GM18951 (cell line): ENCODE data around the gene PAX2.

Source experiments
- POLR2A ChIP-seq: IDR thresholded peaks from 4 replicates; pipeline ENCODE4 v1.6.1; 2011; ENCODE audit warnings: mild to moderate bottlenecking; ENCODE audit not compliant: insufficient read length, insufficient read depth; ENCODE audit errors: extremely low read depth
- in situ Hi-C: fragments of 300-500 bp; cut with MboI; formaldehyde crosslinking; loops from one replicate; pipeline ENCODE4 v1.12.0; 2022; ENCODE audit warnings: low sequenced_read_pairs, mixed read lengths, inconsistent platforms; ENCODE audit not compliant: unreplicated experiment

PAX2 gene

DNA sequence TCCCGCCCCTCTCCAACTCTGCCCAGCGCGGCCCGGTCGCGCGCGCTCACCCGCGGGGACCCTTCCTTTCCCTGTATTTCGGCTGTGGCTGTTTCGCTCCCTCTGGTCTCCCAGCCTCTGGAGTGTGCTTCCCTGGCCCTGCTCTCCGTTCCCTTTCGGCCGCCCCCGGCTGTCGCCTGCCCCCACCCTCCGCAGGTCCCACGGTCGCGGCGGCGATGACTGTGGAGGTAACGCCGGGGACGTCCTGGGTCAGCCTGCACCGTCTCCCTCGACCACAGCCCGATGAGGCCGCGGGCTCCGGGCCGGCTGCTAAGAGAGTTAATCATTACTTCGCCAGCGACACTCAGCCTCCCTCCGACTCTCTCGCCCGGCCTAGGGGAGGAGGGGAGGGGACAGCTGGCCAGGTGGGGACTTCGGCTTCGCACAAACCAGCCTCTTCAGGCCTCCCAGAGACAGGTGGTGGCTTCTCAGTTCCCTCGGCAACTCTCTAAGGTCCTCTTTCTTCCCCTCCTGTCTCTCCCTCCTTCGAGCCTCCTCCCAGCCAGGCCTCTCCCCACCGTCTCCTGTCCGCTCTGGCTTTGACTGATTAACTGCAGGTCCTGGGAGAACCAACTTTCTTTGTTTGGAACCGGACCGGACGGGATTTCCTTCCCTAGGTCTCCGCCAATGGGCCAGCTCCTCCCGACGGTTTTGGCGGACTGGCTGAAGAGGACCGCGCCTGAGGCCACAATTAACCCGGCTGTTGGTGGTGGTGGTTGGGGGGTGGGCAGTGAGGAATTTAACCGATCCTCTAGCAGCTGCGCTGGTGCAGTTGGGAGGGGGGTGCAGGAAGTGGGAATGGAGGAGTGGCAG, 5.6 kb upstream of the PAX2 start:
- in situ Hi-C loops, result no loop called here
- TF ChIP-seq POLR2A, result no peak

DNA sequence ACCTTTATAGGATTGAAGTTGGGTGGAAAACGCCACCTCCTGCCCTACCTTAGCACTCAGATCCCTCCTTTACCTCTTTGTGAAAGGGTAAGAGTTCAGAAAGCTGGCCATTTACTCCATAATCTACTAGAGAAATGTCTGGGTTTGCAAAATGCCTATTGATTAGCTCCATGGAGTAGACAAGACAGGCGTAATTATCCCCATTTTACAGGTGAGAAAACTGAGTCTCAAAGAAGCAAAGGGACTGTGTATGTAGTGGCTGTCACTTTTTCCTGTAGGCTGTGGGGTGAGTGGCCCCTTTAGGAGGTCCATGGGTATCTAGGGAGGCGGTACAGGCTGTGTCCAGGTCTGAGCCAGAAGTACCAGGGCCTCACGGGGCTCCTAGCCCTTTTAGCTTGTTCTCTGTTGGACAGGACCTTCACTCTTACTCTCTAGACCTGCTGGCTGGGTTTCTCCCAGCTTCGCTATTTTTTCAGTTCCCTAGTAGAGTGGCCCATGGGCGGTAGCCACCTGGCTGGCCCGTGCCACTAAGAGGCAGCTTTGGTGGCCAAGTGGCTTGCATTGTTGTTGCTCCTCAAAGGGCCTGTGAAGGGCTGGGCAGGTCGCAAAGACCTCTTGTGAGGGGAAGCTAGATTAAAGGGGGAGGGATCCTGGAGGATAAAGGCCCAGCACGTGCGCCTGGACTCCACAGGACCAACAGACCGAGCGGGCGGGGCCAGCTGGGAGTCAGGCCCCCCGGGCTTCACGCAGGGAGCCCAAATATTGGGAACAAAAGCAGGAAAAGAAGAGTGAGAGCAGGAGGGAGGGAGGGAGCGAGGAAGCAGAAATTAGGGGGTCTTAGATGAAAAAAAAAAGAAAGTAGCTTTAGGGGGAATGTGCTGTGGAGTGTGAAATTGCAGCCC, 4.7 kb upstream of the PAX2 start:
- in situ Hi-C loops, result no loop called here
- no peak for TF ChIP-seq POLR2A

DNA sequence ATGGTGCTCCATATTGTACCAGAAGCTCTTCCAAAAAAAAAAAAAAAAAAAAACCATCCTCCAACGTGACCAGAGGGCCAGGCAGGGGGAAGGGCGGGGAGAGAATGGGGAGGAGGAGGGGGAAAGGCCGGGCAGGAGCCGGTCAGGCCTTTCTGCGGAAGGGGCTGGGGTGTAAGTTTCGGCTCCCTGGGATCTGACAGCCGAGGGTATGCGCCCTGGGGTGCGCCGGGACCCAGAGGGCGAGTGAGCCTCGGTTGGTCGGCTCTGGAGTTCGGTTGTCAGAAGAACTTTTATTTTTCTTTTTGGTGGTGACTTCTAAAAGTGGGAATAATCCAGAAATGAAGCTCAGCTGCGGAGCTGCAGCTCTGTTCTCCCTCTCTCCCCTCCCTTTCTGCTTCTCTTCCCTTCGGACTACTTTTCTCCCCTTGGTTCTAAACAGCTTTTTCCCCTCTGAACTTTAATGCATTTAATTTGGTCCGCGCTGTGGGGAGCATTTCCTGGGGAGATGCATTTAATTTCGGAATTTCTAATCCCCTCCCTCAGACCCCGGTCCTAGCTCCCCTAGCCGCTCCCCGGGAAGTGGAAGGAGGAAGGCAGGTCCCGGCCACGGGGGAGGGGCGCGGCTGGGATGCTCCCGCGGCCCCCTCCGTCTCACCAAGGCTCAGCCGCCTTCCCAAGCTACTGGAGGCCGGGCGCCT, 3.9 kb upstream of the PAX2 start:
- in situ Hi-C loops, result no loop called here
- no peak for TF ChIP-seq POLR2A

DNA sequence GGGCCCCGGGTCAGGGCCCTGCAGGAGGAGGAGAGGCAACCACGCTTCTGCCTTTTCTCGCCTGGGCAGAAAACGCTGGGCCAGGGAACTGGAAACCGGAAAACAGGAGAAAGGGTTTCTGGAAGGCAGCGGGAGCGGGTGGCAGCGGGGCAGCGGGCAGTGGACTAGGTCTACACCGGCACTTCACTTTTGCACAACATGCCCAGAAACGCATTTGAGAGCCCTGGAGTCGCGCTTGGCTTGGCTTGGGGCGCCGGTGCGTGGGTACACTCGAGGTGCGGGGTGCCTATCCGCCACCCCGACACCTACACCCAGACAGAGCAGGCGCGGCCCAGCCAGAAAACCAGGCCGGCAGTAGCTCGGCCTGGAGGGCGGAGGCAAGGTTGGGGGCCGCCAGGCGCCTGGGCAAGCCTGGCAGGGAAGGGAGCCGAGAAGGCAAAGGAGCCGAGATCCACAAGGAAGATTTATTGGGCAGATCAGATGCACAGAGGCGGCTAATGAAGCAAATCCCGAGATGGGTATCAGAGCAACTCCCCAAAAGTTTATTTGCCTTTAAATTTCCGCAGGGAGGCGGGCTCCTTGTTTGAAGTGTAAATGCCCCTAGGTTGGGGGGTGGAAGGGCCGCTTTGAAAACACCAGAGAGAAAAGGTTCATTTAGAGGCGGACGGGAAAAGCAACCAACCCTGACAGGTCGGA, 3.2 kb upstream of the PAX2 start:
- TF ChIP-seq POLR2A, result no peak
- in situ Hi-C loops, result no loop called here

DNA sequence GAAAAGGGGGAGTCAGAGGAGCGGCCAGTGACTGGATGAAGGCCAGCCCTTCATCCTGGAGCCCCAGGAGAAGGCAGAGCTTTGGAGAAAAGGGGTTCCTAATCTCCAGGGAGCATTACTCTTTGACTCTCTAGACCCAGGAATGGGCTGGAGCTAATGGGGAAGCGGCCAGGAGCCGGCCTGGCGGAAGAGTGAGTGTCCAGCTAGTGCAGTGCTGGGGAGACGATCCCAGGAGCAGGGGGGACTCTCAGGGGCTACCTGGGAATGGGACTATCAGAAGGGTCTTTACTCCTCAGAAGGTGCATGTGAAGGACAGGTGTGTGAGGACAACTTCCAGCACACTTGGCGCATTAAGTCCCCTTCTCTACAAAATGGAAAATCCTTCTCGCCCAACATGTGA, 2.4 kb upstream of the PAX2 start:
- TF ChIP-seq POLR2A, result no peak
- in situ Hi-C loops, result no loop called here

DNA sequence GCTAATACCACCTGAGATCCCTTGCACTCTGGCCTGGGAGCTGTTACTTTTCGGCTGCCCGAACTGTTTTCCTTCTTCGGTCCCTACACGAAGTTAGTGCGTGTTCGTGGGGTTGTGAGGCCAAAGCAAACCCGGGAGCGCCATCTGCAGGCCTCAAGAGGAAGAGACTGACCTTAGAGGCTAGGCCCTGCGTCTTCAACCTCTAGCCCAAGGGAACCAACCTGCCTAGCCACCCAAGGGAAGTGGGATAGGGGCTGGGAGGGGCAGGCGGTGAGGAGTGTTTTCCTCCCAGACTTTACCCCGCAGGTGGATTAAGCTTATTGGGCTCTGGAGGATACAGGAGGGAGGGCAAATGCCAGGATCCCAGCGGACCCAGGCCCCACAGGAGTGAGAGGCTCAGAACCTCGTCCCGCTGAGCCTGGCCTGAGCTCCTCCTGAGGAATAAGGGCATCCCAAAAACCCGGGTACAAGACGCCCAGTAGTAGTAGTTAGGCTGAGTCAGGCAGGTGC, 1.7 kb upstream of the PAX2 start:
- no peak for TF ChIP-seq POLR2A
- in situ Hi-C loops, result no loop called here

DNA sequence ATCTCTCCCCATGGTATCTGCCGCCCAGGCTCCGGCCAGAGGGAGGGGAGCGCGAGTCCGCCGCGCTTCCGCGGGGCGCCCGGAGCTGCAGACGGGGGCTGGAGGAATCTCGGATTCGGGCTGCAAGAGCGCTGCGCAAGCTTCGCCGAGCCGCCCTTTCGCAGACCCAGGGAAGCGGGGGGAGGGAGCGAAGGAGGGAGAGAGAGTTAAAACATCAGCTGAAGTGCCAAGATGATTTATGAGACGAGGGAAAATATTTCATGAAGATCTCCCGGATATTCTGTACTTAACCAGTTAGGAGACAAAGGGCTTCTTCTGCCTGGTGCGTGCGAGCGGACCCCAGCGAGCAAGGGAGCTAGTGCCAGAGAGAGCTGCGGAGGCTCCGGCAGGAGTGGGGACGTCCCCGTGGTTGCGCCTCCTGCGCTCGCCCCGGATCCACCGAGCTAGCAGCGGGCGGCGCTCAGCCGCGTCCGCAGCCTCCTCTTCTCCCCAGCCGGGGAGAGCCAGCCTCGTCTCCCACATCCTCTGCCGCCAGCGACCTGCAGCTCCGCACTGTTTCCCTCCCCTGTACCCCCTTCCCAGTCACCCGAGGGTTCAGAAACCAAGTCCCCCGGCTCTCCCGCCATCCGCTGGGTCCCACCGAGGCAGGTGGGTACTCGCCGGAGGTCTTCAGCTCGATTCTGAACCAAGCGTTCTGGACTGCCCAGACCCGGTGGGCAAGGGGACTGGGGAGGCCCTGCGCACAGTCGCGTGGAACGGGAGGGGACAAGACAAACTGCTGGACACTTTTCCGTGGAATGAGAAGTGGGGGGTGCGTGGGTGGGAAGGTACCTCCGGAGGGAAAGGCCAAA, 1.0 kb upstream of the PAX2 start:
- no peak for TF ChIP-seq POLR2A
- in situ Hi-C loops, result no loop called here

DNA sequence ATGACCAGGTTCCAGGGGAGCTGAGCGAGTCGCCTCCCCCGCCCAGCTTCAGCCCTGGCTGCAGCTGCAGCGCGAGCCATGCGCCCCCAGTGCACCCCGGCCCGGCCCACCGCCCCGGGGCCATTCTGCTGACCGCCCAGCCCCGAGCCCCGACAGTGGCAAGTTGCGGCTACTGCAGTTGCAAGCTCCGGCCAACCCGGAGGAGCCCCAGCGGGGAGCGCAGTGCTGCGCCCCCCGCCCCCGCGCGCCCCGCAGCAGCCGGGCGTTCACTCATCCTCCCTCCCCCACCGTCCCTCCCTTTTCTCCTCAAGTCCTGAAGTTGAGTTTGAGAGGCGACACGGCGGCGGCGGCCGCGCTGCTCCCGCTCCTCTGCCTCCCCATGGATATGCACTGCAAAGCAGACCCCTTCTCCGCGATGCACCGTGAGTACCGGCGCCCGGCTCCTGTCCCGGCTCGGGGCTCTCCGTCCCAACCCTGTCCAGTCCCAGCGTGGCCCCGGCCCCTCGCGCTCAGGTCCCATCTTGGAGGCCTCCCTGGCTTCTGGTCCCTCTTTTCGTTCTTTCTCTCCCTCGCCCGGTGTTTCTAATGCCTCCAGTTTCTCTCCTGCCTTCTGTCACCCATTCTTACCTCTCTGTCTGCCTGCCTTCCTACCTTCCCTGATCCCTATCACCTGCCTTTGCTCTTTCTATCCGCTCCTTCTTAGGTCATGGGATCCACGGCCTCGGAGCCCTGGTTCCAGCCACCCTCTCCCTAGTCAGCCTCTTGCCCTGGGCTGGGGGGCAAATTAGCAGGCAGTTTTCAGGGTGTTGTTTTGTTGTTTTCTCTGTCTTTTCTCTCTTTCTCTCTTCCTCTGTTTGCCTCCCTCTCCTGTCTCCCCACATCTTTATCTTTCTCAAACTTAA, 751 bp downstream of the PAX2 start:
- in situ Hi-C loops, result no loop called here

DNA sequence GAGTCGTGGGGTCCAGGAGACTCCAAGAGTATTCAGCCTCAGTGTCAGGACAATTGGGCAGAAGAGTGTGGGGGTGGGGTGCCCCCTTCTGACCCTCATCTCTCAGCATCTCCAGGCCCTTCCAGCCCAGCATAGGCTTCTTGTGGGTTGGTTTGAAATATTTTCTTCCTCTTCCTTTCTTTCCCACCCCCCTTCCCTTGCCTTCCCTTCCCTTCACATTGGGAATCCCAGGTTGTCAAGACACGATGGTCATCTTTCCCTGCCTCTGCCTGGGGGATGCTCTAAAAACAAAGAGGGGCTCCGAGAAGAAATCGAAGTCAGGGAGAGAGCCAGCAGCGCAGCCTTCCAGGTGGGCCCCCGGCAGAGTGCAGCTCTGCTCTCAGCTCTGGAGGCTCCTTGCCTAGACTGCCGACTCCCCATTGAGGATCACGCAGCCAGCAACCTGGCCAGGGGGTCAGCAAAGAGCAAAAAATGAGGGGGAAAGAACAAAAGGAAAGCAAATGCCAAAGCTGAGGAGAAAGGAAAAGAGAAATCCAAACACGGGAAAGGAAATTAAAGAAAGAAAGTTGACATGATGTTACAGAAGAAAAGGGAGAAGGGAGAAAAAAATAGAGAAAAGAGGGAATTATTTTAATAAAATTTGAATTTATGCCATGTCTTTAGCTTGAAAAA, 1.5 kb downstream of the PAX2 start:
- TF ChIP-seq POLR2A, result no peak
- in situ Hi-C loops, result no loop called here

More for the DNA sequence above, 751 bp downstream of the PAX2 start:
- no peak for TF ChIP-seq POLR2A

DNA sequence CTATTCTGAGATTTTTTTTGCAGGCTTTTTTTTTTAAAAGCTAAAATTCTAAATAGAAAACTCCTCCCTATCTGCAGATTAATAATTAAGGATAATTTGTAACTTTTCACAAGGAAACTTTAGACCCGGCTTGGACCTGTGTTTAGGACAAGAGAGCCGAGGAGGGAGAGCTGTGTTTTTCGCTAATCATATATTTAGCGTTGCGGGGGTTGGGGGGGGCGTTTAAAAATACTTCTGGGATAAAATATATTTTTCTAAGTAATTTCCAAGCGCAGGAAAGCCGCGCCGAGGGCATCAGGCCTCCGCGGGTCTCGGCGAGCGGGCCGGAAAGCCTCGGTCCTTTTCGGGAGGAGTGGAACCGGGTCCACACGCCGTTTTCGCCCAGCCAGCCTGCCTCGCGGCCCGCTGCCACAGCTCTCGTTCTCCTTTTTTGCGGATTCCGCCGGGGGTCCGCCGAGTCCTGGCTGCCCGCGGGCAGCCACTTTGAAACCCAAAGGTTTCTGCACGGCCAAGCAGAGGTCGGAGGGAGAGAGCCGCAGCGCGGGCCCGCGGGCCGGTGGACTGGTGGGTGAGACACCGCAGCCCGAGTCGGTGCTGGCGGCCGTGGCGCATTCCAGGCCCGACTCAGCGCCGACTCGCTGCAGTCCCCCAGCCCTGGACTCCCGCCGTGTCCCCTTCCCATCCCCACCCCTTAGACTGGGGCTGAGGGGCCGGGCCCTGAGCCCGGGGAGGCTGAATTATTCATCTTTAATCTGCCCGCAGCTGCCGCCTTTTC, 2.3 kb downstream of the PAX2 start:
- TF ChIP-seq POLR2A, result no peak
- in situ Hi-C loops, result no loop called here
